ENCODE measurements around the gene CCDC134.

Gene CCDC134

GRCh38 chr22:41787331-41787730, 13.1 kb upstream of the CCDC134 start:
- no peak for DNase-seq

GRCh38 chr22:41793871-41794270, 6.6 kb upstream of the CCDC134 start:
- no peak for DNase-seq

- DNase-seq = no peak
Measured at GRCh38 chr22:41798736-41799135, 1.7 kb upstream of the CCDC134 start.

- DNase-seq = peak; percentile 31
Measured at GRCh38 chr22:41799486-41800347, 762 bp upstream of the CCDC134 start.

- peak; percentile 6 for DNase-seq
Measured at GRCh38 chr22:41801147-41801819, 804 bp downstream of the CCDC134 start.

GRCh38 chr22:41801886-41802285, 1.4 kb downstream of the CCDC134 start:
- DNase-seq = no peak

- no peak for DNase-seq
Measured at GRCh38 chr22:41805639-41806038, 5.2 kb downstream of the CCDC134 start.

- DNase-seq = no peak
Measured at GRCh38 chr22:41808400-41808799, 7.9 kb downstream of the CCDC134 start.

GRCh38 chr22:41810022-41810421, 9.5 kb downstream of the CCDC134 start:
- DNase-seq = no peak

GRCh38 chr22:41812805-41813545, 12.5 kb downstream of the CCDC134 start:
- no peak for DNase-seq

GRCh38 chr22:41813726-41814410, 13.4 kb downstream of the CCDC134 start:
- DNase-seq = no peak

GRCh38 chr22:41815716-41816115, 15.2 kb downstream of the CCDC134 start:
- no peak for DNase-seq

GRCh38 chr22:41816241-41816640, 15.8 kb downstream of the CCDC134 start:
- no peak for DNase-seq

GRCh38 chr22:41816871-41817270, 16.4 kb downstream of the CCDC134 start:
- DNase-seq = no peak

- DNase-seq = no peak
Measured at GRCh38 chr22:41818011-41818410, 17.5 kb downstream of the CCDC134 start.

GRCh38 chr22:41818596-41818995, 18.1 kb downstream of the CCDC134 start:
- DNase-seq = no peak

GRCh38 chr22:41819257-41819656, 18.8 kb downstream of the CCDC134 start:
- no peak for DNase-seq

GRCh38 chr22:41820447-41820846, 20.0 kb downstream of the CCDC134 start:
- DNase-seq = no peak

GRCh38 chr22:41821471-41822316, 21.2 kb downstream of the CCDC134 start:
- DNase-seq = no peak

GRCh38 chr22:41822317-41823057, 22.0 kb downstream of the CCDC134 start:
- peak; percentile 44 for DNase-seq

- DNase-seq = peak; percentile 22
Measured at GRCh38 chr22:41823797-41824196, 23.3 kb downstream of the CCDC134 start.

All from NCI-H146 (cell line).